Left kidney (tissue), 2 donors: ENCODE data around the gene GOLGA8M. TPM values are rescaled to one million over a fixed set of nuclear protein-coding genes. Genes with fewer than 3 reads are reported as not detected.
"Not testable (repeated sequence)": the region's sequence is repeated elsewhere in the genome, so short reads cannot be mapped to it uniquely, and the experiment has no call there.

Source experiments
- DNase-seq: peaks from one replicate; pipeline ENCODE4 v3.0.0-alpha.2; 2013
- polyA plus RNA-seq: library from polyadenylated mRNA; unstranded; fragments of 120-200 nt; gene quantifications from one replicate; pipeline ENCODE4 v1.2.1, GENCODE V29; 2013; ENCODE audit not compliant: insufficient read length

Gene GOLGA8M
- polyA plus RNA-seq, 1 donor, result 4.5 TPM

GRCh38 chr15:28660750-28661149, 51.5 kb downstream of the GOLGA8M start:
- DNase-seq, result not testable (repeated sequence)

GRCh38 chr15:28656018-28656360, 56.2 kb downstream of the GOLGA8M start:
- DNase-seq, result not testable (repeated sequence)

GRCh38 chr15:28655329-28656017, 56.7 kb downstream of the GOLGA8M start:
- not testable (repeated sequence) for DNase-seq

- DNase-seq, result not testable (repeated sequence)
These were observed 58.0 kb downstream of the GOLGA8M start for GRCh38 chr15:28654194-28654593.

- DNase-seq, result not testable (repeated sequence)
These were observed 59.7 kb downstream of the GOLGA8M start for GRCh38 chr15:28652538-28652937.

Other genes starting within 250 kb of the GOLGA8M start
- gene GOLGA8G, start 179.4 kb downstream of the GOLGA8M start, polyA plus RNA-seq, result 0.08 TPM
- not detected for gene GOLGA6L25, start 158.9 kb downstream of the GOLGA8M start, polyA plus RNA-seq
- gene GOLGA6L7, start 136.2 kb upstream of the GOLGA8M start, polyA plus RNA-seq, result 1.1 TPM
- 12.6 TPM for gene APBA2, start 173.6 kb upstream of the GOLGA8M start, polyA plus RNA-seq